Caco-2 (cell line): ENCODE results near the gene CLEC18A. TPM values are rescaled to one million over a fixed set of nuclear protein-coding genes. Genes with fewer than 3 reads are reported as not detected.

Source experiments
- BruUV-seq: library from RNA; stranded (reverse); fragments of 400-500 nt; replicated peaks from 2 replicates; lab custom pipeline; 2021; lab: Mats Ljungman, UMichigan
- CTCF ChIA-PET: fragments of 300-600 bp; sonication (Branson Sonifier 250); formaldehyde crosslinking; loops from one replicate; lab custom pipeline; 2022; ENCODE audit warnings: antibody characterized with exemption; lab: Charles Lee
- POLR2A ChIA-PET: fragments of 300-600 bp; sonication (Branson Sonifier 250); formaldehyde crosslinking; loops from one replicate; lab custom pipeline; 2022; ENCODE audit warnings: antibody characterized with exemption; lab: Charles Lee
- DNase-seq, 2 experiments: peaks; one replicate each; pipeline versions ENCODE4 v3.0.0 to v3.0.0-alpha.2; 2020 to 2022
- H3K27me3 ChIP-seq: replicated peaks from 2 replicates; pipeline ENCODE4 v1.6.0; 2011; ENCODE audit warnings: low read length; ENCODE audit not compliant: control insufficient read depth, insufficient read depth
- H3K36me3 ChIP-seq: 2 replicates; pipeline ENCODE4 v1.5.1; 2011; ENCODE audit warnings: low read length; ENCODE audit not compliant: control insufficient read depth, insufficient read depth
- H3K4me1 ChIP-seq: fragments of 250-450 bp; sonication (Bioruptor Pico); 2 replicates; pipeline ENCODE4 v1.5.1; 2020; ENCODE audit warnings: mild to moderate bottlenecking
- H3K4me3 ChIP-seq: 2 replicates; pipeline ENCODE4 v1.5.1; 2011; ENCODE audit warnings: low read depth, mild to moderate bottlenecking, control low read depth, low read length
- H3K9me3 ChIP-seq: fragments of 250-450 bp; sonication (Bioruptor Pico); 2 replicates; pipeline ENCODE4 v1.5.1; 2020; ENCODE audit warnings: mild to moderate bottlenecking, moderate library complexity
- H3K27ac Mint-ChIP-seq: one replicate; pipeline ENCODE4 v1.8.0; 2022; ENCODE audit warnings: mixed read lengths; ENCODE audit not compliant: unreplicated experiment
- H3K27me3 Mint-ChIP-seq: one replicate; pipeline ENCODE4 v1.8.0; 2022; ENCODE audit warnings: mixed read lengths; ENCODE audit not compliant: insufficient read depth, unreplicated experiment
- H3K36me3 Mint-ChIP-seq: one replicate; pipeline ENCODE4 v1.8.0; 2022; ENCODE audit warnings: mild to moderate bottlenecking, mixed read lengths; ENCODE audit not compliant: insufficient read depth, unreplicated experiment
- H3K4me1 Mint-ChIP-seq: one replicate; pipeline ENCODE4 v1.8.0; 2022; ENCODE audit warnings: low read depth, mixed read lengths; ENCODE audit not compliant: unreplicated experiment
- H3K4me3 Mint-ChIP-seq: one replicate; pipeline ENCODE4 v1.8.0; 2022; ENCODE audit warnings: mild to moderate bottlenecking, moderate library complexity, mixed read lengths; ENCODE audit not compliant: unreplicated experiment
- H3K9me3 Mint-ChIP-seq: one replicate; pipeline ENCODE4 v1.8.0; 2022; ENCODE audit warnings: mixed read lengths; ENCODE audit not compliant: unreplicated experiment
- CTCF ChIP-seq, 2 experiments: fragments of 200-600 bp in 1 of 2; IDR thresholded peaks; 1 replicate in 1 of 2; 2 replicates in 1 of 2; pipeline versions ENCODE4 v1.5.1 to v1.8.0; 2011 to 2022; ENCODE audit warnings: antibody characterized with exemption in 1 of 2, control low read depth in 1 of 2, inconsistent platforms in 1 of 2, low read depth in 1 of 2, low read length in 1 of 2, mild to moderate bottlenecking in 1 of 2, moderate library complexity in 1 of 2; ENCODE audit not compliant: insufficient read depth in 1 of 2, severe bottlenecking in 1 of 2, unreplicated experiment in 1 of 2
- intact Hi-C: fragments of 100-400 bp; cut with micrococcal nuclease; formaldehyde crosslinking; loops from one replicate; pipeline ENCODE4 v1.10.0; 2022; ENCODE audit not compliant: unreplicated experiment
- total RNA-seq: library from RNA; stranded (reverse); gene quantifications from 2 replicates; pipeline ENCODE4 v1.2.3, GENCODE V29; 2022

The CLEC18A gene
- total RNA-seq, 1 experiment from 2014 or later: 1.3 TPM

DNA sequence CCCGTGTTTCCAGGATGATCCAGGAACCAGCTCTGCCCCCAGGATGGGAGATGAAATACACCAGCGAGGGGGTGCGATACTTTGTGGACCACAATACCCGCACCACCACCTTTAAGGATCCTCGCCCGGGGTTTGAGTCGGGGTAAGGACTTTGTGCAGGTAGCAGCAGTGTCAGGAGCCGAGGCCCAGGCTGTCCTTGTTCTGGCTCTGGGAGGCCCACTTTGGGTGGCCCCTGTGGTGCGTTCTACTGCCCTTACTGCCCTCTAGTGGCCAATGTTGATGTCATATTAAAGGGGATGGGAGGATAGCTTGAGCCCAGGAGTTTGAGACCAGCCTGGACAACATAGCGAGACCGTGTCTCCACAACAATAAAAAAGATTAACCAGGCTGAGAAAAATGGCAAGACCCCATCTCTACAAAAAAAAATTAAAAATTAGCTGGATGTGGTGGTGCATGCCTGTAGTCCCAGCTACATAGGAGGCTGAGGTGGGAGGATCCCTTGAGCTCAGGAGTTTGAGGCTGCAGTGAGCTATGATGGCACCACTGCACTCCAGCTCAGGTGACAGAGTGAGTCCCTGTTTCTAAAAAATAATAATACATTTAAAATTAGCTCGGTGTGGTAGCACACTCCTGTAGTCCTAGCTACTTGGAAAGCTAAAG, 20.9 kb upstream of the CLEC18A start:
- CTCF ChIA-PET: interaction anchor here (0.6 to 1.5 kb wide), 18 partner anchors 12 to 534 kb away, joined by 3 to 22 read pairs (median 3); partner anchors contain the start of genes NOB1 and WWP2
- TF ChIP-seq CTCF (IDR thresholded peaks at IDR 0.05; ENCODE audit: insufficient read depth in 1 of 2, low read depth in 1 of 2, low read length in 1 of 2, severe bottlenecking in 1 of 2, unreplicated experiment in 1 of 2): peak; percentile 78 to 89
- intact Hi-C loops: loop anchor here (1.0 to 2.0 kb wide), 2 partner anchors 13 to 134 kb away; no protein-coding TSS in a partner anchor
- H3K9me3 ChIP-seq: no peaks in the 10 kb centered on the region
- peak; percentile 68 to 83 for DNase-seq
- H3K36me3 ChIP-seq: no peaks in the 10 kb centered on the region
- Mint-ChIP-seq H3K4me3 (no peak overlapping the region), H3K27ac (no peak overlapping the region), H3K36me3 (peaks cover 8% of the 10 kb centered on the region), H3K4me1 (no peaks in the 10 kb centered on the region), H3K27me3 (no peaks in the 10 kb centered on the region), H3K9me3 (no peaks in the 10 kb centered on the region)
- H3K4me1 ChIP-seq: no peaks in the 10 kb centered on the region
- no TSS peak for BruUV-seq
- H3K4me3 ChIP-seq: no peak overlapping the region
- no peaks in the 10 kb centered on the region for H3K27me3 ChIP-seq
- POLR2A ChIA-PET: no interaction called here

GRCh38 chr16:69931631-69932030, 19.5 kb upstream of the CLEC18A start:
- no peaks in the 10 kb centered on the region for H3K27me3 ChIP-seq
- H3K9me3 ChIP-seq: no peaks in the 10 kb centered on the region
- H3K4me1 ChIP-seq: no peaks in the 10 kb centered on the region
- Mint-ChIP-seq H3K36me3 (peaks cover 9% of the 10 kb centered on the region), H3K4me3 (no peak overlapping the region), H3K9me3 (no peaks in the 10 kb centered on the region), H3K4me1 (no peaks in the 10 kb centered on the region), H3K27me3 (no peaks in the 10 kb centered on the region), H3K27ac (no peak overlapping the region)
- TF ChIP-seq CTCF (IDR thresholded peaks at IDR 0.05; ENCODE audit: insufficient read depth in 1 of 2, low read depth in 1 of 2, low read length in 1 of 2, severe bottlenecking in 1 of 2, unreplicated experiment in 1 of 2): no peak
- intact Hi-C loops: loop anchor here (2.0 kb wide), 1 partner anchor 15 kb away; no protein-coding TSS in a partner anchor
- ChIA-PET CTCF (no interaction called here), POLR2A (no interaction called here)
- H3K36me3 ChIP-seq: no peaks in the 10 kb centered on the region
- BruUV-seq: no TSS peak
- DNase-seq: no peak
- no peak overlapping the region for H3K4me3 ChIP-seq

DNA sequence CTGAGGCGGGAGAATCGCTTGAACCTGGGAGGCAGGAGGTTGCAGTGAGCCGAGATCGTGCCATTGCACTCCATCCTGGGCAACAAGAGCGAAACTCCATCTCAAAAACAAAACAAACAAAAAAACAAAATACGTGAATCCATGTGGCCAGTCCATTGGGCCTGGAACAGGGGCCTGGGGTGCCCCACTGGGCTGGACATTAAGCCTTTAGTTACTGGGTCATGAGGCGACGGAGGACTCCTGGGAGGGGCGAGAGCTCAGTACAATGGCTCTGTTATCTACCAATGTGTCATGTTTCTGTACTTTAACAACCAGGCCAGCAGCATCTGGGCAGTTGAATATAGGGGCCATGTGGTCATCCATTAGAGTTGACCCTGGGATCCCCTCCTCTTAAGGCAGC, 18.9 kb upstream of the CLEC18A start:
- no peaks in the 10 kb centered on the region for H3K4me1 ChIP-seq
- Mint-ChIP-seq H3K9me3 (no peaks in the 10 kb centered on the region), H3K4me3 (no peak overlapping the region), H3K27me3 (no peaks in the 10 kb centered on the region), H3K4me1 (no peaks in the 10 kb centered on the region), H3K36me3 (peaks cover 13% of the 10 kb centered on the region), H3K27ac (no peak overlapping the region)
- no peak overlapping the region for H3K4me3 ChIP-seq
- no TSS peak for BruUV-seq
- H3K27me3 ChIP-seq: no peaks in the 10 kb centered on the region
- H3K36me3 ChIP-seq: peaks cover 3% of the 10 kb centered on the region
- H3K9me3 ChIP-seq: no peaks in the 10 kb centered on the region
- intact Hi-C loops: no loop called here
- CTCF ChIA-PET: no interaction called here
- DNase-seq: no peak
- no peak for TF ChIP-seq CTCF (IDR thresholded peaks at IDR 0.05; ENCODE audit: insufficient read depth in 1 of 2, low read depth in 1 of 2, low read length in 1 of 2, severe bottlenecking in 1 of 2, unreplicated experiment in 1 of 2)
- POLR2A ChIA-PET: no interaction called here
